ENCODE measurements around the gene ALOX5.

DNA sequence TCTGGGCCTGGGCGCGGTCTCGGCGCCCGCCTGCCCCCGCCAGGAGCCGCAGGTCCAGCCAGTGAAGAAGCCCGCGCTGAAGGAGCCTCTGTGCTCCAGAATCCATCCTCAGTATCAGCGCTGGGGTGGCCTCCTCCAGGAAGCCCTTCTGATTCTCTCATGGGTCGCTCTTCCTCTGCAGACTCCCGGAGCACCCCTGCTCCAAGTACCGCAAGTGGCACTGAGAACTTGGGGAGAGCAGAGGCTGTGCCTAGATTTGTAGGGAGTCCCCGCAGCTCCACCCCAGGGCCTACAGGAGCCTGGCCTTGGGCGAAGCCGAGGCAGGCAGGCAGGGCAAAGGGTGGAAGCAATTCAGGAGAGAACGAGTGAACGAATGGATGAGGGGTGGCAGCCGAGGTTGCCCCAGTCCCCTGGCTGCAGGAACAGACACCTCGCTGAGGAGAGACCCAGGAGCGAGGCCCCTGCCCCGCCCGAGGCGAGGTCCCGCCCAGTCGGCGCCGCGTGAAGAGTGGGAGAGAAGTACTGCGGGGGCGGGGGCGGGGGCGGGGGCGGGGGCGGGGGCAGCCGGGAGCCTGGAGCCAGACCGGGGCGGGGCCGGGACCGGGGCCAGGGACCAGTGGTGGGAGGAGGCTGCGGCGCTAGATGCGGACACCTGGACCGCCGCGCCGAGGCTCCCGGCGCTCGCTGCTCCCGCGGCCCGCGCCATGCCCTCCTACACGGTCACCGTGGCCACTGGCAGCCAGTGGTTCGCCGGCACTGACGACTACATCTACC is at the start of gene ALOX5:
- TF ChIP-seq, protein P1, sequence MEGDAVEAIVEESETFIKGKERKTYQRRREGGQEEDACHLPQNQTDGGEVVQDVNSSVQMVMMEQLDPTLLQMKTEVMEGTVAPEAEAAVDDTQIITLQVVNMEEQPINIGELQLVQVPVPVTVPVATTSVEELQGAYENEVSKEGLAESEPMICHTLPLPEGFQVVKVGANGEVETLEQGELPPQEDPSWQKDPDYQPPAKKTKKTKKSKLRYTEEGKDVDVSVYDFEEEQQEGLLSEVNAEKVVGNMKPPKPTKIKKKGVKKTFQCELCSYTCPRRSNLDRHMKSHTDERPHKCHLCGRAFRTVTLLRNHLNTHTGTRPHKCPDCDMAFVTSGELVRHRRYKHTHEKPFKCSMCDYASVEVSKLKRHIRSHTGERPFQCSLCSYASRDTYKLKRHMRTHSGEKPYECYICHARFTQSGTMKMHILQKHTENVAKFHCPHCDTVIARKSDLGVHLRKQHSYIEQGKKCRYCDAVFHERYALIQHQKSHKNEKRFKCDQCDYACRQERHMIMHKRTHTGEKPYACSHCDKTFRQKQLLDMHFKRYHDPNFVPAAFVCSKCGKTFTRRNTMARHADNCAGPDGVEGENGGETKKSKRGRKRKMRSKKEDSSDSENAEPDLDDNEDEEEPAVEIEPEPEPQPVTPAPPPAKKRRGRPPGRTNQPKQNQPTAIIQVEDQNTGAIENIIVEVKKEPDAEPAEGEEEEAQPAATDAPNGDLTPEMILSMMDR (IDR thresholded peaks at IDR 0.05): peak in 1 of 7 experiments; percentile 13
- peak; percentile 35 to 60 (median 47) for TF ChIP-seq POLR2A (IDR thresholded peaks at IDR 0.05)

Measured in body of pancreas (tissue), 4 donors.